WTC11 (cell line): ENCODE results near the gene PPCDC. TPM values are rescaled to one million over a fixed set of nuclear protein-coding genes. Genes with fewer than 3 reads are reported as not detected.

Source experiments
- ATAC-seq: fragments of 200-7000 bp; cut with Tn5 transposase; 2 replicates; pipeline ENCODE4 v1.10.0; 2021; ENCODE audit warnings: mild to moderate bottlenecking, moderate library complexity
- CTCF ChIA-PET: fragments of 300-600 bp; sonication (Branson Sonifier 250); formaldehyde crosslinking; loops from one replicate; lab custom pipeline; 2021; ENCODE audit warnings: antibody characterized with exemption; lab: Charles Lee
- POLR2A ChIA-PET: fragments of 350-600 bp; sonication (Branson Sonifier 250); formaldehyde crosslinking; loops from one replicate; lab custom pipeline; 2021; ENCODE audit warnings: antibody characterized with exemption; lab: Charles Lee
- DNase-seq: peaks from one replicate; pipeline ENCODE4 v3.0.0; 2021; ENCODE audit warnings: low spot score
- H3K27ac Mint-ChIP-seq: 2 replicates; pipeline ENCODE4 v1.8.0; 2021; ENCODE audit warnings: mixed read lengths
- H3K27me3 Mint-ChIP-seq: 2 replicates; pipeline ENCODE4 v1.8.0; 2021; ENCODE audit warnings: low read depth, mild to moderate bottlenecking, moderate library complexity, mixed read lengths
- H3K36me3 Mint-ChIP-seq: 2 replicates; pipeline ENCODE4 v1.8.0; 2021; ENCODE audit warnings: mixed read lengths
- H3K4me1 Mint-ChIP-seq: 2 replicates; pipeline ENCODE4 v1.8.0; 2022; ENCODE audit warnings: mixed read lengths
- H3K4me3 Mint-ChIP-seq: 2 replicates; pipeline ENCODE4 v1.8.0; 2021; ENCODE audit warnings: mild to moderate bottlenecking, moderate library complexity, mixed read lengths
- H3K9me3 Mint-ChIP-seq: 2 replicates; pipeline ENCODE4 v1.8.0; 2021; ENCODE audit warnings: mixed read lengths
- ATF3 ChIP-seq: sonication (generic); formaldehyde crosslinking; conservative IDR thresholded peaks from 2 replicates; pipeline ENCODE4 v1.8.1; 2022; ENCODE audit warnings: mild to moderate bottlenecking, missing genetic modification reagents
- E2F1 ChIP-seq: sonication (generic); formaldehyde crosslinking; IDR thresholded peaks from 2 replicates; pipeline ENCODE4 v1.8.0; 2022; ENCODE audit warnings: mild to moderate bottlenecking, missing genetic modification reagents
- ERG ChIP-seq: fragments of 250-450 bp; sonication (Bioruptor Pico); IDR thresholded peaks from 2 replicates; pipeline ENCODE4 v1.8.0; 2021; ENCODE audit warnings: mild to moderate bottlenecking
- ESRRA ChIP-seq: sonication (generic); formaldehyde crosslinking; IDR thresholded peaks from 2 replicates; pipeline ENCODE4 v1.8.1; 2022; ENCODE audit warnings: mild to moderate bottlenecking, missing genetic modification reagents, borderline replicate concordance
- FOXK1 ChIP-seq: sonication (generic); formaldehyde crosslinking; IDR thresholded peaks from 2 replicates; pipeline ENCODE4 v1.8.0; 2022; ENCODE audit warnings: mild to moderate bottlenecking, moderate library complexity, missing genetic modification reagents
- IRF1 ChIP-seq: sonication (generic); formaldehyde crosslinking; IDR thresholded peaks from 2 replicates; pipeline ENCODE4 v1.8.0; 2023; ENCODE audit warnings: missing genetic modification reagents
- KAT7 ChIP-seq: sonication (generic); formaldehyde crosslinking; IDR thresholded peaks from 2 replicates; pipeline ENCODE4 v1.8.1; 2023; ENCODE audit warnings: missing genetic modification reagents, mild to moderate bottlenecking, borderline replicate concordance
- MLX ChIP-seq: sonication (generic); formaldehyde crosslinking; IDR thresholded peaks from 2 replicates; pipeline ENCODE4 v1.8.1; 2023; ENCODE audit warnings: mild to moderate bottlenecking, missing genetic modification reagents, moderate library complexity
- MXD4 ChIP-seq: fragments of 250-450 bp; sonication (Bioruptor Pico); IDR thresholded peaks from 2 replicates; pipeline ENCODE4 v1.8.0; 2021; ENCODE audit warnings: mild to moderate bottlenecking, moderate library complexity, borderline replicate concordance
- NR2C2 ChIP-seq: sonication (generic); formaldehyde crosslinking; IDR thresholded peaks from 2 replicates; pipeline ENCODE4 v1.8.0; 2022; ENCODE audit warnings: mild to moderate bottlenecking, missing genetic modification reagents
- PRDM15 ChIP-seq: sonication (generic); formaldehyde crosslinking; IDR thresholded peaks from 2 replicates; pipeline ENCODE4 v1.8.0; 2022; ENCODE audit warnings: missing genetic modification reagents
- TCF7 ChIP-seq: sonication (generic); formaldehyde crosslinking; IDR thresholded peaks from 2 replicates; pipeline ENCODE4 v1.8.0; 2022; ENCODE audit warnings: mild to moderate bottlenecking, low read depth, missing genetic modification reagents, moderate library complexity
- TP53 ChIP-seq: sonication (generic); formaldehyde crosslinking; IDR thresholded peaks from 2 replicates; pipeline ENCODE4 v1.8.1; 2023; ENCODE audit warnings: mild to moderate bottlenecking, missing genetic modification reagents
- USF2 ChIP-seq: sonication (generic); formaldehyde crosslinking; IDR thresholded peaks from 2 replicates; pipeline ENCODE4 v1.8.1; 2023; ENCODE audit warnings: mild to moderate bottlenecking, missing genetic modification reagents, moderate library complexity
- ZBTB21 ChIP-seq: sonication (generic); formaldehyde crosslinking; IDR thresholded peaks from 2 replicates; pipeline ENCODE4 v1.8.1; 2023; ENCODE audit warnings: mild to moderate bottlenecking, missing genetic modification reagents, borderline replicate concordance
- ZBTB43 ChIP-seq: sonication (generic); formaldehyde crosslinking; IDR thresholded peaks from 2 replicates; pipeline ENCODE4 v1.8.1; 2023; ENCODE audit warnings: mild to moderate bottlenecking, missing genetic modification reagents
- ZNF396 ChIP-seq: fragments of 250-450 bp; sonication (Bioruptor Pico); IDR thresholded peaks from 2 replicates; pipeline ENCODE4 v1.8.0; 2021; ENCODE audit warnings: mild to moderate bottlenecking, moderate library complexity, borderline replicate concordance
- ZNF423 ChIP-seq: fragments of 250-450 bp; sonication (Bioruptor Pico); IDR thresholded peaks from 2 replicates; pipeline ENCODE4 v2.1.2; 2022; ENCODE audit warnings: mild to moderate bottlenecking, moderate library complexity
- ZSCAN18 ChIP-seq: fragments of 250-450 bp; sonication (Bioruptor Pico); IDR thresholded peaks from 2 replicates; pipeline ENCODE4 v2.1.2; 2022; ENCODE audit warnings: mild to moderate bottlenecking, moderate library complexity
- total RNA-seq: library from RNA; stranded (reverse); gene quantifications from 3 replicates; pipeline ENCODE4 v1.2.3, GENCODE V29; 2021

Gene PPCDC
- total RNA-seq, 1 experiment from 2014 or later, result 30.1 TPM

- no peak for TF ChIP-seq IRF1 (CRISPR knock-in tag)
Observed at GRCh38 chr15:74976159-74976558, 47.2 kb upstream of the PPCDC start (continued).

GRCh38 chr15:74977599-74977998, 45.8 kb upstream of the PPCDC start:
- DNase-seq (no peak), ATAC-seq (no peak)
- no peak overlapping the region for H3K4me3 Mint-ChIP-seq
- ChIA-PET POLR2A (no interaction called here), CTCF (interaction anchor here (1.0 kb wide), 1 partner anchor 21 kb away, joined by 3 read pairs; the partner anchor contains the start of gene RPP25)
- no peaks in the 10 kb centered on the region for H3K9me3 Mint-ChIP-seq
- H3K27ac Mint-ChIP-seq, result no peak overlapping the region
- no peaks in the 10 kb centered on the region for H3K4me1 Mint-ChIP-seq
- no peaks in the 10 kb centered on the region for H3K36me3 Mint-ChIP-seq
- no peak for TF ChIP-seq TCF7 (CRISPR knock-in tag)
- no peak for TF ChIP-seq ZSCAN18 (CRISPR knock-in tag)
- no peak for TF ChIP-seq USF2 (CRISPR knock-in tag)
- no peak for TF ChIP-seq KAT7 (CRISPR knock-in tag)
- no peak for TF ChIP-seq NR2C2 (CRISPR knock-in tag)
- H3K27me3 Mint-ChIP-seq, result no peaks in the 10 kb centered on the region

GRCh38 chr15:74978077-74978476, 45.3 kb upstream of the PPCDC start:
- Mint-ChIP-seq H3K27me3 (no peaks in the 10 kb centered on the region), H3K9me3 (no peaks in the 10 kb centered on the region), H3K27ac (no peak overlapping the region), H3K36me3 (no peaks in the 10 kb centered on the region), H3K4me3 (no peak overlapping the region), H3K4me1 (no peaks in the 10 kb centered on the region)
- no peak for ATAC-seq
- POLR2A ChIA-PET, result no interaction called here
- no peak for DNase-seq
- CTCF ChIA-PET, result interaction anchor here (0.9 to 1.4 kb wide), 3 partner anchors 10 to 28 kb away, joined by 3 to 4 read pairs (median 3); partner anchors contain the start of gene RPP25
- no peak for TF ChIP-seq FOXK1 (CRISPR knock-in tag)
- no peak for TF ChIP-seq MLX (CRISPR knock-in tag)
- no peak for TF ChIP-seq ZBTB21 (CRISPR knock-in tag)
- TF ChIP-seq PRDM15, result no peak
- no peak for TF ChIP-seq ZNF423 (CRISPR knock-in tag)
- TF ChIP-seq ESRRA, result no peak
- TF ChIP-seq TP53 (CRISPR knock-in tag), result no peak
- no peak for TF ChIP-seq ZBTB43 (CRISPR knock-in tag)
- TF ChIP-seq ERG (CRISPR knock-in tag), result no peak
- no peak for TF ChIP-seq E2F1 (CRISPR knock-in tag)
- no peak for TF ChIP-seq ATF3
- TF ChIP-seq MXD4 (CRISPR knock-in tag), result no peak
- TF ChIP-seq ZNF396, result no peak
